Common myeloid progenitor, CD34-positive (primary cell): ENCODE measurements around the gene RRAS2.
A peak's percentile ranks its signal among the peaks of the same experiment; 100 is the strongest.

ENCODE experiments used
- CTCF ChIA-PET: fragments of 350-600 bp; sonication (Branson Sonifier 250); formaldehyde crosslinking; loops from one replicate; lab custom pipeline; 2021; ENCODE audit warnings: antibody characterized with exemption; lab: Charles Lee
- POLR2A ChIA-PET: fragments of 350-600 bp; sonication (Branson Sonifier 250); formaldehyde crosslinking; loops from one replicate; lab custom pipeline; 2021; ENCODE audit warnings: antibody characterized with exemption; lab: Charles Lee
- DNase-seq, 3 donors: peaks; one replicate each; pipeline versions ENCODE4 v3.0.0 to v3.0.0-alpha.2; 2013
- H3K27ac ChIP-seq, 2 experiments: 1 replicate in 1 of 2; 2 replicates in 1 of 2; pipeline ENCODE4 v1.7.0; 2013; ENCODE audit warnings: inconsistent platforms in 2 of 2, low read length in 2 of 2, mild to moderate bottlenecking in 2 of 2, low read depth in 1 of 2, moderate library complexity in 1 of 2; ENCODE audit not compliant: severe bottlenecking in 2 of 2, insufficient read depth in 1 of 2, poor library complexity in 1 of 2
- H3K27me3 ChIP-seq, 5 experiments: replicated peaks in 2 of 5; 1 replicate in 3 of 5; 2 replicates in 2 of 5; pipeline versions ENCODE4 v1.6.1 to v1.7.0; 2013; ENCODE audit warnings: low read length in 4 of 5, mild to moderate bottlenecking in 2 of 5, moderate library complexity in 2 of 5, inconsistent platforms in 1 of 5; ENCODE audit not compliant: insufficient read depth in 5 of 5, control insufficient read depth in 4 of 5
- H3K36me3 ChIP-seq, 4 experiments: 1 replicate in 2 of 4; 2 replicates in 2 of 4; pipeline versions ENCODE4 v1.6.1 to v1.7.0; 2013; ENCODE audit warnings: low read length in 3 of 4, control low read depth in 1 of 4, mild to moderate bottlenecking in 1 of 4; ENCODE audit not compliant: control insufficient read depth in 4 of 4, insufficient read depth in 4 of 4
- H3K4me1 ChIP-seq, 4 experiments: 1 replicate in 3 of 4; 2 replicates in 1 of 4; pipeline versions ENCODE4 v1.6.1 to v1.7.1; 2013; ENCODE audit warnings: low read length in 3 of 4, mild to moderate bottlenecking in 3 of 4, control low read depth in 1 of 4, inconsistent platforms in 1 of 4, moderate library complexity in 1 of 4; ENCODE audit not compliant: control insufficient read depth in 4 of 4, insufficient read depth in 4 of 4; ENCODE audit errors: control extremely low read depth in 1 of 4
- H3K4me3 ChIP-seq, 7 experiments: 1 replicate in 4 of 7; 2 replicates in 3 of 7; pipeline versions ENCODE4 v1.5.1 to v1.7.0; 2013; ENCODE audit warnings: mild to moderate bottlenecking in 7 of 7, low read length in 6 of 7, moderate library complexity in 6 of 7, inconsistent platforms in 2 of 7, low read depth in 2 of 7, control low read depth in 1 of 7; ENCODE audit not compliant: insufficient read depth in 4 of 7, control insufficient read depth in 1 of 7; ENCODE audit errors: extremely low read depth in 1 of 7
- H3K9me3 ChIP-seq, 5 experiments: 1 replicate in 4 of 5; 2 replicates in 1 of 5; pipeline versions ENCODE4 v1.6.1 to v1.7.1; 2013; ENCODE audit warnings: low read length in 4 of 5, mild to moderate bottlenecking in 2 of 5, inconsistent platforms in 1 of 5, low read depth in 1 of 5, moderate library complexity in 1 of 5; ENCODE audit not compliant: control insufficient read depth in 4 of 5, insufficient read depth in 2 of 5; ENCODE audit errors: control extremely low read depth in 1 of 5
- WGBS: methylation state at CpG from one replicate; pipeline ENCODE4 v1.1.5; 2013; ENCODE audit not compliant: insufficient coverage; 5-methylcytosine and 5-hydroxymethylcytosine counted together

The RRAS2 gene

DNA sequence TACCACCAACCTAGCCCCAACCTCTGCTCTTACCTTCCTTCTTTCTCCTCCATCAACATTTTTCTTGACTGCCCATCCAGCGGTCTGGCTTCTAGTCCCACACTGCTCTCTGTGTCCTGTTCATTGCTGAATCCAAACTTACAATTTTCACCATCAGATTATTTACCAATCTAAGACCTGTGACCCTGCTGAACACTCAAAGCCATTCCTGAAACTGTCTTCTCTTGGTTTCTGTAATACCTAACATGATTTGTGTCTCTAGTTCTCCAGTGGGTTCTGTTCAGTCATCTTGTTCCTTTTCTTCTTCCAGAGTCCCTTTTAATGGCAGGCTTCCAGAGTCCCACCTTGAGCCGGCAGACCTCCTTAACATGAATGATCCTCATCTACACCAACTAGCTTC is 24.1 kb downstream of the RRAS2 start:
- CTCF ChIA-PET, result interaction anchor here (1.6 kb wide), 1 partner anchor 11 kb away, joined by 4 read pairs; no protein-coding TSS in a partner anchor
- Histone ChIP-seq H3K4me3 (no peak overlapping the region), H3K27me3 (no peaks in the 10 kb centered on the region), H3K4me1 (peaks cover 0 to 8% (median 7%) of the 10 kb centered on the region in 4 experiments), H3K9me3 (peaks cover 0 to 12% (median 7%) of the 10 kb centered on the region in 5 experiments), H3K36me3 (no peaks in the 10 kb centered on the region), H3K27ac (no peak overlapping the region)
- POLR2A ChIA-PET, result no interaction called here
- 100% methylated on average over 2 of the region's 2 CpGs for WGBS
- DNase-seq, result no peak

DNA sequence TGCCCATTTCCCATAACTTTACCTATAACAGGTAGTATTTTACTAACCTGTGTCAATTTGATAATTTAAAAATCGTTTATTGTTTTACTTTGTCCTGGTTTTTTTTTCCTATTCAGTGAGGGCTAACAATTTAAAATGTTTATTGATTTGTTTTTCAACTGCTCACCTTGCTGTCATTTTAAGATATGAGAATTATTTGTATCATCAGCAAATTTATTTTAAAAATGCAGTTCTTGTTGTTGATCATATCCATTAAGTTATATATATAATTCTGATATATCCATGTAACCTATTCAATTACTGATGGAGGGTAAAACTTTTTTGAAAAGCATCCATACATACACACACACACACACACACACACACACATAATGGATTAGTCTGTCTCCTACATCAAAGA is 24.8 kb downstream of the RRAS2 start:
- Histone ChIP-seq H3K4me1 (peaks cover 0 to 8% (median 7%) of the 10 kb centered on the region in 4 experiments), H3K4me3 (no peak overlapping the region), H3K27ac (no peak overlapping the region), H3K9me3 (peaks cover 0 to 12% (median 7%) of the 10 kb centered on the region in 5 experiments), H3K36me3 (no peaks in the 10 kb centered on the region), H3K27me3 (no peaks in the 10 kb centered on the region)
- no CpG with 5 or more reads among the region's 1 CpG for WGBS
- no peak for DNase-seq
- POLR2A ChIA-PET, result no interaction called here
- CTCF ChIA-PET, result interaction anchor here (2.0 kb wide), 1 partner anchor 12 kb away, joined by 6 read pairs; no protein-coding TSS in a partner anchor

DNA sequence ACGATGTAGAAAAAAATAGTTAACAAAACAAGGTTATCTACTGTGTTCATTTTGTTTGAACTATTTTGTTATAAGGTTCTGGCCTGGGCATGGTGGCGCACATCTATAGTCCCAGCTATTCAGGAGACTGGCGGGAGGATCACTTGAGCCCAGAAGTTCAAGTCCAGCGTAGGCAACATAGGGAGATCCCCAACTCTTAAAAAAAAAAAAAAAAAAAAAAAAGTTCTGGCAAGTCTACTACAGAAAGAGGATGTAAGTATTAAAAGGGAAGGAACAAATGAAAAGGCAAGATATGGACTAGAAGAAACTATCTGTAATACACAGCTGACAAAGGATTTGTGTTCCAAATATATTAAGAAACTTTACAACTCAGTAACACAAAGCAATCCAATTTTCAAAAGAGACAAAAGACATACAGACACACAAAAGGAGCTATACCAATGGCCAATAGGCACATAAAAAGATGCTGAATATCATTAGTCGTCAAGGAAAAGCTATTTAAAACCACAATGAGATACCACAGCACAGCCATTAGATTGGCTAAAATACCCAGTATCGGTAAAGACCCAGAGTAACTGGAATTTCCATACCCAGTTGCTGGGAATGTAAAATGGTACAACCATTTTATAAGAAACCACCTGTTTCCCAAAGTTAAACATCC is 27.4 kb downstream of the RRAS2 start:
- WGBS, result 20% methylated on average over 2 of the region's 6 CpGs
- Histone ChIP-seq H3K27ac (no peak overlapping the region), H3K9me3 (peaks cover 0 to 7% (median 4%) of the 10 kb centered on the region in 5 experiments), H3K36me3 (no peaks in the 10 kb centered on the region), H3K4me1 (peaks cover 0 to 19% (median 7%) of the 10 kb centered on the region in 4 experiments), H3K27me3 (no peaks in the 10 kb centered on the region), H3K4me3 (no peak overlapping the region)
- ChIA-PET POLR2A (interaction anchor here (0.6 kb wide), 1 partner anchor 205 kb away, joined by 3 read pairs; no protein-coding TSS in a partner anchor), CTCF (no interaction called here)
- DNase-seq, result peak; percentile 21 to 72 (median 52)

DNA sequence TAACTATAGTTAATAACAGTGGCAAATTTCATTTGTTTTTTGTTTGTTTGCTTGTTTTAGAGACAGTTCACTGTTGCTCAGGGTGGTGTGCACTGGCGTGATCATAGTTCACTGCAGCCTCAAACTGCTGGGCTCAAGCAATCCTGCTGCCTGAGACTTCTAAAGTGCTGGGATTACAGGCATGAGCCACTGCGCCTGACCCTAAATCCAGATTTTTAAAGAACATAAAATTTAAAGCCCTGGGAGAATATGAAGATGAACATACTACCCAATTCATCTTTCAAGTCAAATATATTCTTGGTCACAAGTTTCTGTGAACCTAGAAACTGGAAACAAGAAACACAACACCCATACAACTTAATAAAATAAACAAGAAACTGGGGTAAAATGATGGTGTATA is 28.1 kb downstream of the RRAS2 start:
- CTCF ChIA-PET, result interaction anchor here (1.0 kb wide), 1 partner anchor 18 kb away, joined by 3 read pairs; no protein-coding TSS in a partner anchor
- POLR2A ChIA-PET, result no interaction called here
- DNase-seq, result no peak
- WGBS, result 100% methylated on average over 2 of the region's 2 CpGs
- Histone ChIP-seq H3K36me3 (no peaks in the 10 kb centered on the region), H3K4me1 (peaks cover 0 to 19% (median 7%) of the 10 kb centered on the region in 4 experiments), H3K4me3 (no peak overlapping the region), H3K27me3 (no peaks in the 10 kb centered on the region), H3K27ac (no peak overlapping the region), H3K9me3 (peaks cover 0 to 2% (median 0%) of the 10 kb centered on the region in 5 experiments)

DNA sequence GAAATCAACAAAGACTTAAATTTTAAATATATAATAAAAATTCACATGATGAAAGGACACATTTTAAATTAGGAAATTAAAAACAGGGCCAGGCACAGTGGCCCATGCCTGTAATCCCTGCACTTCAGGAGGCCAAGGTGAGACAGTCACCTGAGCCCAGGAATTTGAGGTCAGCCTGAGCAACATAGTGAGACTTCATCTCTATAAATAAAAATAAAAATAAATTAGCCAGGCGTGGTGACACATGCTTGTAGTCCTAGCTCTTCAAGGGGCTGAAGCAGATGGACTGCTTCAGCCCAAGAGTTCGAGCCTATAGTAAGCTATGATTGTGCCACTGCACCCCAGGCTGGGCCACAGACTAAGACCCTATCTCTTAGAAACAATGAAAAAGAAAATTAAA is 29.3 kb downstream of the RRAS2 start:
- Histone ChIP-seq H3K36me3 (no peaks in the 10 kb centered on the region), H3K9me3 (no peaks in the 10 kb centered on the region), H3K4me1 (peaks cover 0 to 27% (median 7%) of the 10 kb centered on the region in 4 experiments), H3K27ac (no peak overlapping the region), H3K27me3 (no peaks in the 10 kb centered on the region), H3K4me3 (no peak overlapping the region)
- 93% methylated on average over 2 of the region's 2 CpGs for WGBS
- ChIA-PET CTCF (interaction anchor here (1.0 to 1.3 kb wide), 2 partner anchors 17 to 21 kb away, joined by 3 read pairs; no protein-coding TSS in a partner anchor), POLR2A (no interaction called here)
- no peak for DNase-seq

DNA sequence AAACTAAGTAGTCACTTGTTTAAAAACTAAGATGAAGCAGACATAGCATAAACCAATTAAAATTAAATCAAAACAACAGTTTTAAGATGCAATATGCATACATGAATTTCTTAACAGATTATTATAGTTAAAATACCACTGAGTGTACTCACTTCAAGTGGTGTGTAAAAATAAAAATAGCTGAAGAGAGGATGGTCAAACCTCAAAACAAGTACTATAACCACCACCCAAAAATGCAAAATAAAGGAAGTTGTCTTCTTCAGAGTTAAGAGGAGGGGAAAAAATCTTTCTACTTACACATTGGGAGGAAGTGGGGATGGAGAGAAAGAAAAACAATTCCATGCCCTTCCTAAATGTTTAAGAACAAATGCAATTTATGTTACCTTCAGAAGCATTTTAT is 31.9 kb downstream of the RRAS2 start:
- POLR2A ChIA-PET, result no interaction called here
- Histone ChIP-seq H3K27me3 (peaks cover 0 to 3% (median 0%) of the 10 kb centered on the region in 5 experiments), H3K27ac (no peak overlapping the region), H3K36me3 (no peaks in the 10 kb centered on the region), H3K9me3 (no peaks in the 10 kb centered on the region), H3K4me1 (peaks cover 0 to 29% (median 6%) of the 10 kb centered on the region in 4 experiments), H3K4me3 (no peak overlapping the region)
- DNase-seq, result peak in 2 of 3 donors; percentile 9 to 24
- CTCF ChIA-PET, result interaction anchor here (1.5 kb wide), 1 partner anchor 22 kb away, joined by 4 read pairs; no protein-coding TSS in a partner anchor

DNA sequence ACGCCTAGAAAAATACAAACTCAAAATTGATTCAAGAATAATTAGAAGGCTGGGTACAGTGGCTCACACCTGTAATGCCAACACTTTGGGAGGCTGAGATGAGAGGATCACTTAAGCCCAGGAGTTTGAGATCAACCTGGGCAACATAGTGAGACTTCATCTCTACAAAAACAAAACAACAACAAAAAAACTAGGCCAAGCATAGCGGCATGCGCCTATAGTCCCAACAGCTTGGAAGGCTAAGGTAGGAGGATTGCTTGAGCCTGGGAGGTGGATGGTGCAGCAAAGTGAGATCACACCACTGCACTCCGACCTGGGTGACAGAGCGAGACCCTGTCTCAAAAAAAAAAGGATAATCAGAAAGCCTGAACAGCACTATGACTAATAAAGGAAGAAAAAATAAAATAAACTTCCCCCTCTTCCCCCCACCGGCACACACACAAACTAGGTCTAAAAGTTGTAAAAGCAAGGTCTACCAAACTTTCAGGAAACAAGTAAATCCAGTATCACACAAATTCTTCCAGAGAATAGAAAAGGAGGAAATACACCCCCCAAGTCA is 35.8 kb downstream of the RRAS2 start:
- Histone ChIP-seq H3K9me3 (no peaks in the 10 kb centered on the region), H3K27me3 (peaks cover 0 to 11% (median 3%) of the 10 kb centered on the region in 5 experiments), H3K36me3 (no peaks in the 10 kb centered on the region), H3K27ac (no peak overlapping the region), H3K4me3 (no peak overlapping the region), H3K4me1 (peaks cover 0 to 34% (median 6%) of the 10 kb centered on the region in 4 experiments)
- WGBS, result 100% methylated on average over 1 of the region's 6 CpGs
- ChIA-PET CTCF (interaction anchor here (0.9 kb wide), 1 partner anchor 18 kb away, joined by 4 read pairs; no protein-coding TSS in a partner anchor), POLR2A (no interaction called here)
- no peak for DNase-seq
